Kidney capillary endothelial cell (primary cell): Measurements from ENCODE around the gene ATXN7L3.
"Not testable (repeated sequence)": the region's sequence is repeated elsewhere in the genome, so short reads cannot be mapped to it uniquely, and the experiment has no call there.

Experiments
- DNase-seq: peaks from one replicate; pipeline ENCODE4 v3.0.0-alpha.2; 2018; ENCODE audit warnings: low spot score

The ATXN7L3 gene, protein sequence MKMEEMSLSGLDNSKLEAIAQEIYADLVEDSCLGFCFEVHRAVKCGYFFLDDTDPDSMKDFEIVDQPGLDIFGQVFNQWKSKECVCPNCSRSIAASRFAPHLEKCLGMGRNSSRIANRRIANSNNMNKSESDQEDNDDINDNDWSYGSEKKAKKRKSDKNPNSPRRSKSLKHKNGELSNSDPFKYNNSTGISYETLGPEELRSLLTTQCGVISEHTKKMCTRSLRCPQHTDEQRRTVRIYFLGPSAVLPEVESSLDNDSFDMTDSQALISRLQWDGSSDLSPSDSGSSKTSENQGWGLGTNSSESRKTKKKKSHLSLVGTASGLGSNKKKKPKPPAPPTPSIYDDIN

DNA sequence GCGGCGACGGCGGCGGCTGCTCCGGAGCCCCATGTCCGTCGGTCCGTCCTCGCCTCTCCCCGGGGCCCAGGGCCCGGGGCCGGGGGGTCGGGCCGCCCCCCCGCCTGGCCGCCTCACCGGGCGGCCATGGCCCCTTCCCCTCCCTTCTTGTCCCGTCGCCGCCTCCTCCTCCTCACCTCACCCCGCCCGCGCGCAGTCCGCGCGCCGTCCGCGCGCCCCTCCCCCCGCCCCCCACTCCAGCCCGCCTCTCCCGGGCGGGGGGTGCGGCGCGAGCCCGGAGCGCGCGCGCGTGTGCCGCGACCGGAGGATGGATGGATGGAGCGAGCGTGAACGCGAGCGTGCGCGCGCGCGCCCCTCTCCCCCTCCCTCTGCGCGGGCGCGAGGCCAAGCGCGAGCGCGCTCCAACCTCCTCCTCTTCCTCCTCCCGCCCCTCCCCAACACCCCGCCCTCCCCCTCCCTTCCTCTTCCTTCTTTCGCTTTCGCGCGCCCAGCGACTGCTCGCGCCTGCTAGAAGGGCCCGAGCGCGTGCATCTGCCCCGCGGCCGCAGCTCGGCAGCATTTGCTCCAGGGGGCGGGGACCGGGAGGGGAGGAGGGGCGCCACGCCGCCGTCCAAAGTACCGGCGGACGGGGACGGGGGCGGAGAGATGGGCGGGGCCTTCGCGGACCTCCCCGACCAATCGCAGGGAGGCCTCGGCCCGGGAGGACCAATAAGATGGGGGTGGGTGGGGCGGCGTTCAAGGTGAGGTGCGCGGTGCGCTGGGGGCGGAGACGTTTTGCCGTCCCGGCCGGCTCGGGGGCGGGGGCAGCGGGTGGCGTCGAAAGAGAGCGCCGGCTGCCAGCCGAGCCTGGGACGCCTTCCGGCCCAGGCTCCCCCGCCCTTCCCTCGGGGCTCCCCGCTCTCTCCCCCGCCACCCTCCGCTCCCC, at the start of gene ATXN7L3:
ATXN7L3 (minus strand) TSS at position 332 of the 925 bp plus-strand sequence. CDS start 1,814 bp downstream, outside the sequence.
- DNase-seq: peak; percentile 94

DNA sequence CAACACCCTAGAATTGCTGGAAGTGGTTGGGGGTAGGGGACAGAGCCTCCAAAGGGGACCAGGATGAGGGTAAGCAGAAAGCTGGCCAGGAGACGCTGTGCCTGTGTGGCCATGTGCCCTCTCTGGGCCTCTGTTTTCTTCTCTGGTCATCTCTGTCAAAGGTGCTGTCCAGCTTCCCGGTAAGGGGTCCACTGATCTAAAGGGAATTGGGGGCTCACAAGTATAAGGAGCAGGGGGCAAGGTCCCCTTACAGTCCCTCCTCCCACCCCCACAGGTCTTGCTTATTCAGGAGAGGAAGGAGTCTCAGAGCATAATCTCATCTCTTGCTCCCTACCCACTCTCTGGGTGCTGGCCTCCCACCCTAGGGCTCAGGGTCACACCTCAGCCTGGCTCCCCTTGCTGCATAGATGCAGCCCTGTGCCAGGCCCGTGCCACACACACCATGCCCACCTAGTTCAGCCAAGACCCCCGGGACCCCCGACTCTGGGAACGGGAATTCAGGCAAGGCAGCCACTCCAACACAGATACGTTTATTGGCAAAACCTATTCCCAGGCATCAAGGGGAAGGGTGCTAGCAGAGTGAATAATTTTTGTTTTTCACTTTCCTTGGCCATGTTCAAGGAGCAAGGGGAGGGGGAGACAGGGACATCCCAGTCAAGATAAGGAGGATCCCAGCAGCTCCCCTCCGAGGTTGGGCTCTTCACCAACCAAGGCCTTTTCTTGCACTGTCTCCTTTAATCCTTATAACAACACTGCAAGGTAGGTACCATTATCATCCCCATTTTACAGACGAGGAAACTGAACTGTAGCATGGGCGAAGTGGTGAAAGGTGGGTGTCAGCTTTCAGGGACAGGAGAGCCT, 48.4 kb upstream of the ATXN7L3 start:
- DNase-seq: no peak

DNA sequence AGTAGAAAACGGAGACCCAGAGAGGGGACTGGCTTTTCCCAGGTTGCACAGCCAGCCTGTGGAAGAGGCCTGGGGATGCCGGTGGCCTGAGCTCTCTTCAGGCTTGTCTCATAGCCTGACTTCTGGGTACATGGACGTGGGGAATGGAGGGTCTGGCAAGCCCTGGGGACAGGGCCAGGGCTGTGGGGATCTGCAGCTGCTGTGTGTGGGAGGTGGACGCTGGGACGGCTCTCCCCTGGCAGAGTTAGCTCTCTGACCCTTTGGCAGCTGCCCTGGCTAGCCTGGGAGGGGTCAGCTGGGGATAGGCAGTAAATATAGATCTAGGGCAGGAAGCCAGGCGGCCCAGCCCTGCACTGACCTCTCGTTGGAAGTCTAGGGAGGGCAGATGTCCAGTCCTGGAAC, 47.8 kb upstream of the ATXN7L3 start:
- no peak for DNase-seq

DNA sequence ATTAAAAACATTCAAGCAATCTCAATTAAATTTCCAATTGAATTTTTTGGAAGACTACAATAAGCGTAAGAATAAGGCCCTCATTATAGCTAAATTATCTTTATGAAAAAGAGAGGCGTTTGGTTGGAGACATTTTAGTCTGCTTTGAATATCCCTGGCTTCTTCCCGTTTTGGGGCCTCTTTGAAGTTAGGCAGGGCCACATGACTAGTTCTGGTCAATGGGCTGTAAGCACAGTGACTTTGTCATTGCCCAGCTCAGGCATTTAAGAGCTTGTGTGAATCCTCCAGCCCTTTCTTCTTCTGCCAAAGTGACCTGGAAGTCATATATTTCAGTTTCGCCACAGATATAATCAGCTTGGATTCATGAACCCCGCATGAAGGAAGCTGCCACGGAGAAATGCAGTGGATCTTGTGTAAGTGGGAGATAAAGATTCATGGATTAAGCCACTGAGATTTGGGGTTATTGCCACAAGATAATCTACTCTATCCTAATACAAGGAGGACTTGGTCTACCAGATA, 41.5 kb upstream of the ATXN7L3 start:
- no peak for DNase-seq

DNA sequence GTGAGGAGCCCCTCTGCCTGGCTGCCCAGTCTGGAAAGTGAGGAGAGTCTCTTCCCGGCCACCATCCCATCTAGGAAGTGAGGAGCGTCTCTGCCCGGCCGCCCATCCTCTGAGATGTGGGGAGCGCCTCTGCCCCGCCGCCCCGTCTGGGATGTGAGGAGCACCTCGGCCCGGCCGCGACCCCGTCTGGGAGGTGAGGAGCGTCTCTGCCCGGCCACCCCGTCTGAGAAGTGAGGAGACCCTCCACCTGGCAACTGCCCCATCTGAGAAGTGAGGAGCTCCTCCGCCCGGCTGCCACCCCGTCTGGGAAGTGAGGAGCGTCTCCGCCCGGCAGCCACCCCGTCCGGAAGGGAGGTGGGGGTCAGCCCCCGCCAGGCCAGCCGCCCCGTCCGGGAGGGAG, 38.2 kb upstream of the ATXN7L3 start:
- not testable (repeated sequence) for DNase-seq

DNA sequence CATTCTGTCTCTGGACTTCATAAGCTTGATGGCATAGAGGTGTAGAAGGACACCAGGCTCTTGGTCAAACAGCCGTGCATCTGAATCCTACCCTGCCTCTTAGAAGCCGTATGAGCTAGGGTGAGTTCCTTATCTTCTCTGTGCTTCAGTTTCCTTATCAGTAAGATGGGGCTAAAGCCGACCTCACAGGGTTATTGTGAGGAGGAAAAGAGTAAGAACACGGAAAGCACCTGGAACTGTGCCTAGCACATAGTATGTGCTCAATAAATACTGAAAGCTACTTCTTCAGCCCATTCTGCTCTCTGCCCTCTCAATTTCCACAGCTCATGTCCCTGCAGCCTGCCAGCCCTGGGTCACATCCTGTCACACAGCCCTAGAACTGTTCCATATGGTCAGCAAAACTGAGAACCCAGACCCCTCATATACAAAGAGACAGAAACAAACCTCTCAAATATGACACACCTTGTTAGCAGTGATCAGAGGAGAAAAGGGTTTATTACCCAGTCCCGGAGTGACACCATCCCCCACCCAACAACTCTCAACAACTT, 36.8 kb upstream of the ATXN7L3 start:
- no peak for DNase-seq

DNA sequence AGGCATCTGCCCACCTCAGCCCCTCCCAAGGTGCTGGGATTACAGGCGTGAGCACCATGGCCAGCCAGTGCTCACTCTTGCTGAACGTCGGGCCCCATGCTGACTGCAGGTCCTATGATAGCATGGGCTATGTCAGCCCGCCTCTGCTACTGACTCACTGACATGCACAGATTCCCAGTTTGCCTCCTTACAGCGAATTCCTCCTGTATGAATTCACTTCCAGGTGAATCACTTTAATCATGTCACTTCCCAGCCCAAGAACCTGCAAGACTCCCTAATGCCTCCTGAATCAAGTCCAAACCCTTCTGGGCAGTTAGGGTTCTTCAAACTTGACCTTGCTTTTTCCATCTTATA, 35.9 kb upstream of the ATXN7L3 start:
- no peak for DNase-seq

DNA sequence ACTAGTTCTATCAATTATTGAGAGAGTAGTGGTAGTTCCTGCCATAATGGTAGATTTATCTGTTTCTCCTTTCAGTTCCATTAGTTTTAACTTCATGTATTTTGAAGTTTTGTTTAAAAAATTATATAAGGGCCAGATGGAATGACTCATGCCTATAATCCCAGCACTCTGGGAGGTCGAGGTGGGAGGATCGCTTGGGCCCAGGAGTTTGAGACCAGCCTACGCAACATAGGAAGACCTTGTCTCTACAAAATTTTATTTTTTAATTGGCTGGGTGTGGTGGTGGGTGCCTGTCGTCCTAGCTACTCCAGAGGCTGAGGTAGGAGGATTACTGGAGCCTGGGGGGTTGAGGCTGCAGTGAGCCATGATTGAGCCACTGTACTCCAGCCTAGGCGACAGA, 33.9 kb upstream of the ATXN7L3 start:
- DNase-seq: no peak

DNA sequence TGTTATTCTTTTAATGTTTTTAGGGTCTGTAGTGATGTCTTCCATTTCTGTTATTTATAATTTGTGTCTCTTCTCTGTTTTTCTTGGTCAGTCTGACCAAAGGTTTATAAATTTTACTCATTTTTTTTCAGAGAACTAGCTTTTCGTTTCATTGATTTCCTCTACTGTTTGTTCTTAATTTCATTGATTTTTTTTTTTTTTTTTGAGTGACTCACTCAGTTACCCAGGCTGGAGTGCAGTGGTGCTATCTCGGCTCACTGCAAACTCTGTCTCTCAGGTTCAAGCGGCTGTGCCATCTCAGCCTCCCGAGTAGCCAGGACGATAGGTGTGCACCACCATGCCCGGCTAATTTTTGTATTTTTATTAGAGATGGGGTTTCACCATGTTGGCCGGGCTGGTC, 32.4 kb upstream of the ATXN7L3 start:
- no peak for DNase-seq

DNA sequence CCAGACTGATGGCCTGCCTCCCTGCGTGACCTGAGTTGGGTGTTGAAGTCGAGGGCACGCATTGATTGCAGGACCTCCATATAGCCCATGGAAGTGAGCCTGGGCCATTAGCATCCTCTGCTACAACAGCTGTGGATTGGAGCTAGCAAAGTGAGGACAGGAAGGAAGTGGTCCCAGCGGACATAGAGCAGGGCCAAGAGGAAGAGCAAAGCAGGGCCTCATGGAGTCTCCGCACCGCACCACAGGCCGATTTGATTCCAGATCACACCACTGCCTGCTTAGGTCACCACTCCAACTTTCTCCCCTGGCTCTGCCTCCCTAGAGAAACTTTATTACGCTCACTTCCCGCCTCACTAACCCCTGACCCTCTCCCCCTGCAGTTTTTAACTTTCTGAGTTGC, 30.5 kb upstream of the ATXN7L3 start:
- no peak for DNase-seq

DNA sequence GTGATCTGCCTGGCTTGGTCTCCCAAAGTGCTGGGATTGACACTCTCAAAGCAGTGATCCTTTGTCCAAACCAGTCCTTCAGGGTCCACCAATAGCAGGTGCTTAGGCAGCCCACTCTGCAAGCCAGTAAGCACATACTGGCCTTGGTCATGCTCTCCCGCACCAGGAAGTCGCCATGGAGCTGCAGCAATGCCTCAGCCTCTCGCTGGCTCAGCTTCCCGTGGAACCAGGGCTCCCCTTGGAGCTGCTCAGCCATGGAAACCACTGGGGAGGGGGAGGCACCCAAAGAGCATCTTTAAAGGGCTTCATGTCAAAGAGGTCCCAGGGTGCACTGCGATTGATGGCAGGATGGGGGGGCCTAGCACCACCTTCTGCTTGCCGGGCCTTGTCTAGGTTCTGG, 29.4 kb upstream of the ATXN7L3 start:
- no peak for DNase-seq

DNA sequence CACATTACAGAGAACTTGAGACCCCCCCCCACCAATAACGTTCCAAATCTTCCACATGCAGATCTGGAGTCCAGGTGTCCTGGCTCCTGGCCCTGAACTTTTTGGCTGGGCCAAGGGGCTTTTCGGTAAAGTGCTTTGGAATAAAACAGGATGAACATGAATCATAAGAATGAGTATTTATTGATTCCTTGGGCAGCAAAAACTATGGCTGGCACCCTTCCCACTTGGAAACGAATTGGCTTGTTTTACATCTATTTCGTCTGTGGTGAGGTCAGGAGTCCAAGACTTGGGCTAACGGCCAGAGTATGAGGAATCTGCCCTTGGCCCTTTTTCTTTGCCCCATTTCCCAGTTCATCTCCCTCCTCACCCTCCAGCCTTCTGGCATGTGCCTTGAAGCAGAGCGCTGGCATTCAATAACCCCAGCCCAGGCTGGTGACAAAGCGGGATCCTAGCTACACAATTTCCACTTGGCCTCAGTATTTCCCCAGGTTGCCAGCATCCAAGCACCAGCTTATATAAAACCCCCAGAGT, 23.9 kb upstream of the ATXN7L3 start:
- DNase-seq: no peak

DNA sequence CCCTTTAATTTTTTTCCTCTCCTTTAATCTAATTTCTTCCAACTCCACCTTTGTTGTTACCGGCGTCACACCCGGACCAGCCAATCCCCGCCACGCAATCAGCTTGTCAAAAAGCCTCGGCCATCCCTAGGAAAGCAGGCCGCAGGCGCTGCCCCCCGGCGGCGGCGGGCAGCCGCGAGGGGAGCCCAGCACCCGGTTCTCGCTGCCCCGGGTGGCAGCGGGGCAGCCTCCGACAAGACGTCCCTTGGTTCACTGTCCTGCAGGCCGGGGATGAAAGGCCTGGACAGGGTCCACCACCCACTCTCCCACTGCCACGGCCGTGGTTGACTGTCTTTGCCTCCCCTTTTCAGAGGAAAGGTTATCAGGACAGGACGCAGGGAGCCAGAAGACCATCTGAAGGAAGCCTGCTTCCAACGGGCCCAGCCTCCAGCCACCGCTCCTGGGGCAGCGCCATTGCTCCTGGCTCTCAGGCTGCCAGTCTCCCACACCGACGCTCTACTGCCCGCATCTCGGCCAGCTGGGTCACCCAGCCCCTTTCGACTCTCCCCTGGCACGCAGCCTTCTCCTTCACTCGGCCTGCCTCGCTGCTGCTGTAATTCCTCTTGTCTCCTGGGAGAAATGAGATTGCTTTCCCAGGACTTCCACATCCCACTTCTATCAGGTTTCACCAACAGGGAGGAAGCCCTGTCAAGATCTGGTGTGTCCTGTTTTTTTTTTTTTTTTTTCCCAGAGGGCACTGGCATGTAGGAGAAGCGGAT, 22.6 kb upstream of the ATXN7L3 start:
- DNase-seq: peak; percentile 56

DNA sequence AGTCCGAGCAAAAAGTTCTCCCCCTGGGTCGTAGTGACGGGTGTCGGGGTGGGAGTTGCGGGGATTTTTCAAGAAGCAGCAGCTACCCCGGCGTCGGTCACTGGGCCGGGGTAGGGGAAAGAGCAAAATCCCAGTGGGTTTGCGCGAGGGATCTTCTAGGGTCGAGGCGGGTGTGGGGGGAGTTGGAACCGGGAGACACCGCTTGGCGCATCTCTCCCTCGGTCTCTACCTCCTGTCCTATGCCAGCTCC, 22.1 kb upstream of the ATXN7L3 start:
- no peak for DNase-seq

DNA sequence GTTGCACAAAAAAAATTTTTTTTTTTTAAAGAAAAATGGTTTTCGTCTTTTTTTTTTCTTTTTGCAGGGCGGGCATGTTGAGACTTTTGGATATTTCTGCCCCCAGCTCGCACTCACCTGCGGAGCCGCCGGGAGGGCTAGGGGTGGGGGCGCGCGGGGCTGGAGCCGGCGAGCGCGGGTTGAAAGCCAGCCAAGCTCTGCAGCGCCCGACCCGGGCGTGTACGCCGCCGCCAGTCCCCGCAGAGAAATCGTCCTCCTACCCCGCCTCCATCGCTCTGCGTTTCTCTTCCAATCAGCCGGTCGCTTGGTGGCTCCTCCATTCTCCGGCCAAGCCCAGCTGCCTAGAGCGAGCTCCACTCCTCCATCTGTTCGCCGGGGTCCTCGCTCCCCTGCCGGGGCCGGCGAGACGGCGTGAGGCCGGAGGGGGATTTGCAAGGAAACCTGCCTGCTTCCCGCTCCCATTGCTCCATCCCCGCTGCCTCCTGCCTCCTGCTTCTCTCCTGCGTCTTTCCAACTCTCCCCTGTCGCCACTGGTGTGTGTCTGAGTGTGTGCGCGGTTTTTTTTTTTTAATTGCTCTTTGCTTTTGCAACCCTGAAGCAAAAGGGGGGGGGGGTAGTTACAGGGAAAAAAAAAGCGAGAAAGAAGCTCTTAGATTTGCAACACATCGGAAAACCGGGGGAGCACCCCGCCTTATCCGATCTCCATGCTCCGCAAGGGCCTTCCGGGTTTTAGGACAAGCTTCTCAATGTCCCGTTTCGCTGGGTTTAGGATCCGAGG, 21.6 kb upstream of the ATXN7L3 start:
- peak; percentile 55 for DNase-seq

DNA sequence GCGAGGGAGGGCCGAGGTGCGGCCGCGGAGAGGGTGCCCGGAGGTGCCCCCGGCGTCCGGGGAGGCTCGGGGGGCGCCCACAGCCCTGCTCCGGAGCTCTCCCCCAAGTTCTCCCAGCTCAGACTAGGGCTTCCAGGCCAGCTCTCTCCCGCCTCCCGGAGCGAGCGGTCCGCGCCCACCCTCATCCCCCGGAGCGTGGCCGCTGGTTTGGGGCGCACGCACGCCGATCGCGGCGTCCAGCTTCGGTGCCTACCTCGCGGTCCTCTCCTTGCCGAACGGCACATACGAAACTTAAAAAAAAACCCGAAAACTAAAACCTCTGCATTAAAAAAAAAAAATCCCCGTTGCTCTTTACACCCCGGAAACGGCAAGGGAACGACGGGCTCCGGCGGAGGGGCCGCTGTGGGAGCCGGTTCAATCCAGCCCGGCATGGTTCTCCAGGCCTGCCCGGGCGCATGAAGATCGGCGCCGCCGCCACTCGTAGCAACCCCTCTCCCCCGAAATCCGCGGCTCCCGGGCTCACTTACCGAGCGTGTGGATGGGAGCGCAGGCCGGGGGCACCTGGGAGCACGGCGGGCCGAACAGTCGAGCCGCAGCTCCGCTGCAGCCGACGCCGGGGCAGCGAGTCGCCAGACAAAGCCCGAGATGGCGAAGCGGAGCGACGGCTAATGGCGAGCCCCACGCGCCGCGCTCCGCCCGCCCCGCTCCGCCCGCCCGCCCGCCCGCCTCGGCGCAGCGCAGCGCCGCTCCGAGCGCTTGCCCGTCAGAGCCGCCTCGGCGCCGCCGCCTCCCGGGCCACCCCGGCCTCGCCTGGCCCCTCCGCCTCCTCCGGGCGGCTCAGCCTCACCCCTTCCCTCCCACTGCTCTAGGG, 20.8 kb upstream of the ATXN7L3 start:
- DNase-seq: no peak

DNA sequence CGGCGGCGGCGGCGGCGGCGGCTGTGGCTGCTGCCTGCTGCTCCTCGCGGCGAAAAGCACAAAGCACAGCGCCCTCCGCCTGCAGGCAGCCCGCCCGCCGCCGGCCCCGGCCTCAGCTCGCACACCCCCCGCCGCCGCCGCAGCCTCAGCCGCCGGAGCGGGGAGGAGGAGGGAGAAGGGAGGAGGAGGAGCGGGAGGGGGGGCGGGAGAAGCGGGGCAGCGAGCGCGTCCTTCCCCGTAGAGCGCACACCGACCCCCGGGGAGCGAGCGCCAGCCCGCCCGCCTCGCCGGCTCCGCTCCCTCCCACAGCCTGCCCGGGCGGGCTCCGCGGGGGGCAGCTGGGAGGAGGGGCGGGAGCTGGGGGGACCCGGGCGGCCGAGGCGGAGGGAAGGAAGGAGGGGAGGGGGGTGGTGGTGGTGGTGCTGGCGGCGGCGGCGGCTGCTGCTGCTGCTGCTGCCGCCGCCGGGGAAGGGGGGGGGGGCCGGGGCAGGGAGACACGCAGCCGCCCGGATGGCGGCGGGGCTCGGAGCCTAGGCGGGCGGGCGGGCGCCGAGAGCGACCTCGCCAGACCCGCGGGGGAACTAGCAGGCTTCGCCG, 20.0 kb upstream of the ATXN7L3 start, which contains the start of gene UBTF:
UBTF (minus strand) TSS at position 60 of the 597 bp plus-strand sequence. CDS start 1,446 bp downstream, outside the sequence.
- DNase-seq: peak; percentile 44

DNA sequence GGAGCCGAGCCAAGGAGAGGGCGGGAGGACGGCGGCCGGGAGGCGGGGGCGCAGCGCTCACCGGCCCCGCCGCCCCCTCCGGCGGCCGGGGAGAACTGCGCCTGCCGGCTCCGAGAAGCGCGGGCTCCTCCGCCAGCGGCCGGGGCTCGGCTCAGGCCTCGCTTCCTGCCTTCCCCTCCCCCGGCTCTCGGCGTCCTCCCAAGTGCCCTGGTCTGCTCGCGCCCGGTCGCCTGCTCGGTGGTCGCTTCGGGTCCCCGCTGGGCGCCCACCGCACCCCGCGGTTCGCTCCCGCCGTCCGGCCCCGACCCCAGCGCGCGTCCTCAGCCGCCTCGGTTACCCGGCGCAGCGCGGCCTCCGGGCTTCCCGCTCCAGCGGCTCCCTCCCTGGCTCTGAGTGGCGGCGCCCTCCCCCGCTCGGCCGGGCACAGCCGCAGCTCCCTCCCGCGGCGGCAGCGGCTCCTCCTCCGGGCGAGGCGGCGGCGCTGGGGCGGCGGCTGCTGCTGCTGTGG, 19.5 kb upstream of the ATXN7L3 start:
- no peak for DNase-seq
